ENCODE data around the gene SLC22A4.

The SLC22A4 gene

DNA sequence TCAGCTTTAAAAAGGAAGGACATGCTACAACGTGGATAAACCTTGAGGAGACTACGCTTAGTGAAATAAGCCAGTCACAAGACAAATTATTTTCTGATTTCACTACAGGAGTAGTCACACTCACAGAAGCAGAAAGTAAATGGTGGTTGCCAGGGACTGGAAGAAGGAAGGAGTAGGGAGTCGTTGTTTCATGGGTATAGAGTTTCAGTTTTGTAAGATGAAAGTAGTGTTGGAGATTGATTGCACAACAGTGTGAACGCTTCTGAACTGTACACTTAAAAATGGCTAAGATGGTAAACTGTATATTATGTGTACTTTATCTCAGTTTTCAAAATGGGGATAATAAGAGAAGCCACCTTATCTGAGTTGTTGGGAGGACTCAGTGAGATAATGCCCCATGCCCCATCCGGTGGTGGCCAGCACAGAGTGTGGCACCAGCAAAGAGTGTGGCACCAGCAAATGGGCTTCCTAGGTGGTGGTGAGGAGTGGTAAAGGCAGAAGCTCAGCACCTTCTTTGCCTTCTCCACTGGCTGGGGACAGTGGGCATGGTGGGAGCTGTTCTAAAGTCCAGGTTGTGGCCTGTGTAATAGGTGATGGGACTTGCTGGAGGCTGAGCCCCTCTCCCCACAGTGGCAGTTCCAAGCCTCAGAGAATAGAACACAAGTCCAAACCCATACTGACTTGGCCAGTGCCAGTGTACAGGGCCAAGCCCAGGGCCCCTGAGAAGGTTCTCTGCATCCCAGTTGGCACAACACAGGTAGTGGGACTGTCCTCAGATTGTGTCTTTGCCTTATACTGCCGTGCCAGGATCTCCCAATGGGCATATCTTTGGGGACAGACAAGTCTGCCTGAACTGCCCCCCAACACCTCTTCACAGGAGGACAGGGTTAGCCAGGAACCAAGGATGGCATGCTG lies 4.4 kb downstream of the SLC22A4 start:
- Histone ChIP-seq H3K4ac (ENCODE audit: low read depth, low read length) (no peak overlapping the region), H3K4me1 (ENCODE audit: control insufficient read depth in 1 of 2, insufficient read depth in 2 of 2, low read length in 2 of 2) (peaks cover 19 to 26% of the 10 kb centered on the region in 2 experiments), H3K14ac (ENCODE audit: low read length) (no peak overlapping the region), H3K9me3 (ENCODE audit: insufficient read depth, low read depth, low read length) (no peaks in the 10 kb centered on the region), H2BK5ac (ENCODE audit: low read depth, low read length, poor library complexity) (no peak overlapping the region), H3K27ac (ENCODE audit: low read depth, low read length) (no peak overlapping the region), H4K91ac (ENCODE audit: low read depth, low read length) (no peak overlapping the region), H3K4me3 (ENCODE audit: low read depth, low read length) (no peak overlapping the region), H2BK12ac (ENCODE audit: low read length) (no peak overlapping the region), H2BK120ac (ENCODE audit: insufficient read depth, low read length, poor library complexity) (no peak overlapping the region), H3K4me2 (ENCODE audit: low read length) (no peak overlapping the region), H4K8ac (ENCODE audit: low read depth, low read length) (no peak overlapping the region), H3K79me1 (ENCODE audit: low read length) (peaks cover 12% of the 10 kb centered on the region), H3K18ac (ENCODE audit: low read length) (no peak overlapping the region), H2AFZ (ENCODE audit: insufficient read depth, low read length, poor library complexity) (no peak overlapping the region), H2AK5ac (ENCODE audit: low read length) (no peak overlapping the region), H4K12ac (ENCODE audit: low read depth, low read length) (no peak overlapping the region), H3K27me3 (ENCODE audit: insufficient read depth, low read length) (no peaks in the 10 kb centered on the region), H3K9ac (ENCODE audit: low read length) (peak overlapping the region; percentile 15), H3K36me3 (ENCODE audit: control insufficient read depth in 1 of 2, insufficient read depth in 2 of 2, low read length in 2 of 2) (no peaks in the 10 kb centered on the region), H3K79me2 (ENCODE audit: control insufficient read depth, insufficient read depth, low read length, poor library complexity) (peaks cover 3% of the 10 kb centered on the region), H3K23ac (ENCODE audit: low read length) (no peak overlapping the region)
- no peak for DNase-seq
- WGBS (ENCODE audit: extremely low coverage, insufficient coverage, insufficient read length): 100% methylated on average over 1 of the region's 6 CpGs

DNA sequence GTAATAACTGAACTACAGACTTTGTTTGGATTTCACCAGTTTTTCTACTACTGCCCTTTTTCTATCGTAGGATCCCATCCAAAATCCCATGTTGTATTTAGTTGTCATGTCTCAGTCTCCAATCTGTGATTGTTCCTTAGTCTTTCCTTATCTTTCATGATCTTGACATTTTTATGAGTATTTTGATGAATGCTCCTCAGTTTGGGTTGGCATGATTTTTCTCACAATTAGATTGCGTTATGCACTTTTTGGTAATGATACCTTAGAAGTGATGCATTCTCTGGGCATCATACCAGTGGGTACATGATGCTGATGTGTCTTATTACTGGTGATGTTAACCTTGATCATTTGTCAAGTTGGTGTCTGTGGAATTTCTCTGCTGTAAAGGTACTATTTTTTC lies 5.7 kb downstream of the SLC22A4 start:
- H3K14ac ChIP-seq (ENCODE audit: low read length): no peak overlapping the region
- WGBS (ENCODE audit: extremely low coverage, insufficient coverage, insufficient read length): no CpG with 5 or more reads among the region's 2 CpGs

DNA sequence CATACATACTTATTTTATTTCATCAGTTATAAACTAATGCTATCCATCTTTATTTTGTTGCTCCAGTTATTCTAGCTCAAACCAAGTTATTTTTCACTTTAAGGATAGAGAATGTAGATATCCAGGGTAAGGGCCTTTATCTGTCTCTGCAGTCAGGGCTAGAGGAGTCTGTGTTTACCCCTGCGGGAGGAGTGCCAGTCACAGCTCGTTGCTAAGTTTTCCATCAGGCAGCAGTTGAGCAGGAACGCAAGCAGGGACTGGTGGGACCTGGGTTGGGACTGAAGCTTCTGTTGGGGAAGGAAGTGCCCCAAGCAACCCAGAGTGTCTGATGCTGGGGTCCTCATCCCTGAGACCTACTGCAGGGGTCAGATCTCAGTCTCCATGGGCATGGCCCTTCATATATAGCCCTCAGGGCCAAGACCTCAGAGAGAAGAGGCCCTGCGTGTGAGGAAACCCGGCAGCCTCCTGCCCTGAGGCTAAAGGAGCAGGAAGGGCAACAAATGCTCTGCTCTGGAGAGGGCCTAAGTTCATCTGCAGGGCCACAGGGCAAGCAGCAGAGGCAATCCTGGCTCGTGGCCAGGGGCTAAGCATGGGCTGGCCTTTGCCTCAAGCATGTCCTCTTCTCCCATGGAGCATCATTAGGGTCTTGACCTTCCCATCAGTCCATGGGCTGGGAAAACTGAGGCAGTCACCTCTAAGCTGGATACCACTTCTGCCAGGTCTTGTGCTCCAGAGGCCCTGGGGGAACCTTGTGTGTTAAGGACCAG lies 6.6 kb downstream of the SLC22A4 start:
- Histone ChIP-seq H2BK12ac (ENCODE audit: low read length) (no peak overlapping the region), H3K27ac (ENCODE audit: low read depth, low read length) (no peak overlapping the region), H3K14ac (ENCODE audit: low read length) (no peak overlapping the region), H4K12ac (ENCODE audit: low read depth, low read length) (no peak overlapping the region), H2AFZ (ENCODE audit: insufficient read depth, low read length, poor library complexity) (no peak overlapping the region), H3K79me1 (ENCODE audit: low read length) (peaks cover 3% of the 10 kb centered on the region), H3K9me3 (ENCODE audit: insufficient read depth, low read depth, low read length) (no peaks in the 10 kb centered on the region), H2BK5ac (ENCODE audit: low read depth, low read length, poor library complexity) (no peak overlapping the region), H3K4me1 (ENCODE audit: control insufficient read depth in 1 of 2, insufficient read depth in 2 of 2, low read length in 2 of 2) (peaks cover 8 to 11% of the 10 kb centered on the region in 2 experiments), H3K9ac (ENCODE audit: low read length) (no peak overlapping the region), H3K4me3 (ENCODE audit: low read depth, low read length) (no peak overlapping the region), H3K4ac (ENCODE audit: low read depth, low read length) (no peak overlapping the region), H3K27me3 (ENCODE audit: insufficient read depth, low read length) (no peaks in the 10 kb centered on the region), H3K23ac (ENCODE audit: low read length) (no peak overlapping the region), H3K4me2 (ENCODE audit: low read length) (no peak overlapping the region), H2BK120ac (ENCODE audit: insufficient read depth, low read length, poor library complexity) (no peak overlapping the region), H2AK5ac (ENCODE audit: low read length) (no peak overlapping the region), H4K8ac (ENCODE audit: low read depth, low read length) (no peak overlapping the region), H3K36me3 (ENCODE audit: control insufficient read depth in 1 of 2, insufficient read depth in 2 of 2, low read length in 2 of 2) (no peaks in the 10 kb centered on the region), H4K91ac (ENCODE audit: low read depth, low read length) (no peak overlapping the region), H3K79me2 (ENCODE audit: control insufficient read depth, insufficient read depth, low read length, poor library complexity) (no peaks in the 10 kb centered on the region), H3K18ac (ENCODE audit: low read length) (no peak overlapping the region)
- no CpG with 5 or more reads among the region's 6 CpGs for WGBS (ENCODE audit: extremely low coverage, insufficient coverage, insufficient read length)
- peak; percentile 91 to 96 for DNase-seq

More for the DNA sequence above, 5.7 kb downstream of the SLC22A4 start:
- no peaks in the 10 kb centered on the region for H3K9me3 ChIP-seq (ENCODE audit: insufficient read depth, low read depth, low read length)
- peaks cover 17 to 20% of the 10 kb centered on the region in 2 experiments for H3K4me1 ChIP-seq (ENCODE audit: control insufficient read depth in 1 of 2, insufficient read depth in 2 of 2, low read length in 2 of 2)
- no peaks in the 10 kb centered on the region for H3K27me3 ChIP-seq (ENCODE audit: insufficient read depth, low read length)
- H4K12ac ChIP-seq (ENCODE audit: low read depth, low read length): no peak overlapping the region
- no peaks in the 10 kb centered on the region for H3K36me3 ChIP-seq (ENCODE audit: control insufficient read depth in 1 of 2, insufficient read depth in 2 of 2, low read length in 2 of 2)
- no peak overlapping the region for H2BK5ac ChIP-seq (ENCODE audit: low read depth, low read length, poor library complexity)
- H3K4me3 ChIP-seq (ENCODE audit: low read depth, low read length): no peak overlapping the region
- no peaks in the 10 kb centered on the region for H3K79me2 ChIP-seq (ENCODE audit: control insufficient read depth, insufficient read depth, low read length, poor library complexity)
- no peak overlapping the region for H4K8ac ChIP-seq (ENCODE audit: low read depth, low read length)
- peaks cover 4% of the 10 kb centered on the region for H3K79me1 ChIP-seq (ENCODE audit: low read length)
- no peak overlapping the region for H3K9ac ChIP-seq (ENCODE audit: low read length)
- H2BK120ac ChIP-seq (ENCODE audit: insufficient read depth, low read length, poor library complexity): no peak overlapping the region
- H3K27ac ChIP-seq (ENCODE audit: low read depth, low read length): no peak overlapping the region
- no peak for DNase-seq
- H3K23ac ChIP-seq (ENCODE audit: low read length): no peak overlapping the region
- no peak overlapping the region for H2BK12ac ChIP-seq (ENCODE audit: low read length)
- no peak overlapping the region for H2AK5ac ChIP-seq (ENCODE audit: low read length)
- no peak overlapping the region for H4K91ac ChIP-seq (ENCODE audit: low read depth, low read length)
- no peak overlapping the region for H3K18ac ChIP-seq (ENCODE audit: low read length)
- no peak overlapping the region for H3K4me2 ChIP-seq (ENCODE audit: low read length)
- H3K4ac ChIP-seq (ENCODE audit: low read depth, low read length): no peak overlapping the region
- H2AFZ ChIP-seq (ENCODE audit: insufficient read depth, low read length, poor library complexity): no peak overlapping the region

DNA sequence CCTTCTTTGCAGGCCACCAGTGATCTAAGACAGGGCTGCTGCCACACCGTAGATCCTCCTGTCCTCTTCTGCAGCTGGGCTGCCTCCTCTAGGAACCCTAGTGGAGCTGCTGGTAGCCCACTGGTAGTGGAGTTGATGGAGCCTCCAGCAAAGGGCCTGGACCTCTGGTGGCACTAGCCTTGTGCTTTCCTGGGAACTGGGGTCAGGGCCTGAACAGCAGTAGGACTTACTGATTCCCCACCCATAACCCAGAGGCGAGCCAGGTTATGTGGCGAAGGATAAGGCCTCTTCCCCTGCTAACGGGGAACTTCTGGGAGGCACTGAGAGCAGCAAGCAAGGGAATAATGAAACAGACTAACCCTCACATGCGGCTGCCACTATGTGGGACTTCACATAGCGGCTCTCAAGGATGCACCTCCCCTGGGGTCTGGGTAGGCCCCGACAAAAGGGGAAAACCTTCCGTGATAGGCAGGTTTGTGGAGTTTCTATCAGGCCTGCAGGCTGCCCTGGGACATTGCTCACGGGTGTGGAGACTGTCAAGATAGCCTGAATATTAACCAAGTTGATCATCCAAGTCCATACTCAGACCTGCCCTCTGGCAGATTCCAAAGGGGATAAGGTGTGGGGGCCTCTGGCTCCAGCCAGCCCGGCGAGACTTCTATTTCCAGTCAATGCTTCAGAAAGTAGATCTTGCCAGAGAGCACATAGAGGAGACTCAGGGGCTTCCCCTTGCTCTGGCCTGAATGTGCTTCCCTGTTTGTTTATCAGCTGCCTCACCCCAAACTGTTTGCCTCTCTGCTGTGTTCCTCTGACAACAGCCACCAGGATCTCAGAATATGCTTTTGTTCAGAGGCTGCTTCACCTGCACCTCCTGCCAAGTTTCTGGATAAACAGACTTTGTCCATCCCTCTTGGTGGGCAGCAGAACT lies 7.4 kb downstream of the SLC22A4 start:
- Histone ChIP-seq H3K4ac (ENCODE audit: low read depth, low read length) (no peak overlapping the region), H2BK120ac (ENCODE audit: insufficient read depth, low read length, poor library complexity) (no peak overlapping the region), H3K4me3 (ENCODE audit: low read depth, low read length) (no peak overlapping the region), H3K14ac (ENCODE audit: low read length) (no peak overlapping the region), H3K23ac (ENCODE audit: low read length) (no peak overlapping the region), H3K27ac (ENCODE audit: low read depth, low read length) (no peak overlapping the region), H4K12ac (ENCODE audit: low read depth, low read length) (no peak overlapping the region), H3K79me2 (ENCODE audit: control insufficient read depth, insufficient read depth, low read length, poor library complexity) (no peaks in the 10 kb centered on the region), H4K8ac (ENCODE audit: low read depth, low read length) (no peak overlapping the region), H3K27me3 (ENCODE audit: insufficient read depth, low read length) (no peaks in the 10 kb centered on the region), H3K36me3 (ENCODE audit: control insufficient read depth in 1 of 2, insufficient read depth in 2 of 2, low read length in 2 of 2) (no peaks in the 10 kb centered on the region), H2AK5ac (ENCODE audit: low read length) (no peak overlapping the region), H3K79me1 (ENCODE audit: low read length) (peaks cover 3% of the 10 kb centered on the region), H3K9ac (ENCODE audit: low read length) (no peak overlapping the region), H2BK12ac (ENCODE audit: low read length) (no peak overlapping the region), H4K91ac (ENCODE audit: low read depth, low read length) (no peak overlapping the region), H3K4me1 (ENCODE audit: control insufficient read depth in 1 of 2, insufficient read depth in 2 of 2, low read length in 2 of 2) (peaks cover 8 to 11% of the 10 kb centered on the region in 2 experiments), H2BK5ac (ENCODE audit: low read depth, low read length, poor library complexity) (no peak overlapping the region), H3K9me3 (ENCODE audit: insufficient read depth, low read depth, low read length) (no peaks in the 10 kb centered on the region), H3K4me2 (ENCODE audit: low read length) (no peak overlapping the region), H2AFZ (ENCODE audit: insufficient read depth, low read length, poor library complexity) (no peak overlapping the region), H3K18ac (ENCODE audit: low read length) (no peak overlapping the region)
- peak; percentile 95 for DNase-seq
- WGBS (ENCODE audit: extremely low coverage, insufficient coverage, insufficient read length): no CpG with 5 or more reads among the region's 11 CpGs
